Gastroesophageal sphincter (tissue), 3 donors: ENCODE measurements around the gene SERPINE2.

Experiments used
- CTCF ChIP-seq, 4 experiments: fragments of 200-600 bp in 2 of 4; fragments of 450-650 bp in 2 of 4; sonication (generic) in 1 of 4; IDR thresholded peaks; one replicate each; pipeline ENCODE4 v1.5.1; 2017 to 2019; ENCODE audit warnings: antibody characterized with exemption in 4 of 4, mild to moderate bottlenecking in 2 of 4, moderate library complexity in 2 of 4
- POLR2A ChIP-seq, 2 donors: fragments of 450-650 bp; IDR thresholded peaks; one replicate each; pipeline ENCODE4 v1.6.1; 2017; ENCODE audit warnings: antibody characterized with exemption in 2 of 2, mild to moderate bottlenecking in 2 of 2, moderate library complexity in 1 of 2
- POLR2AphosphoS5 ChIP-seq: sonication (generic); formaldehyde crosslinking; IDR thresholded peaks from one replicate; pipeline ENCODE4 v1.6.1; 2017; ENCODE audit warnings: antibody characterized with exemption

- TF ChIP-seq CTCF (IDR thresholded peaks at IDR 0.05) (no peak), POLR2AphosphoS5 (no peak), POLR2A (IDR thresholded peaks at IDR 0.05) (no peak)
These were observed 34.6 kb upstream of the SERPINE2 start for GRCh38 chr2:224073676-224074075.
